PC-3 (cell line): ENCODE data around the gene PNMA1. TPM values are rescaled to one million over a fixed set of nuclear protein-coding genes. Genes with fewer than 3 reads are reported as not detected.

Source experiments
- ATAC-seq: fragments of 200-7000 bp; cut with Tn5 transposase; 2 replicates; pipeline ENCODE4 v1.9.1; 2020; ENCODE audit warnings: mild to moderate bottlenecking, moderate library complexity
- BruUV-seq: library from RNA; stranded (reverse); fragments of 400-500 nt; replicated peaks from 2 replicates; lab custom pipeline; 2021; lab: Mats Ljungman, UMichigan
- CTCF ChIA-PET: fragments of 300-600 bp; sonication (Branson Sonifier 250); formaldehyde crosslinking; loops from one replicate; lab custom pipeline; 2022; ENCODE audit warnings: antibody characterized with exemption; lab: Charles Lee
- POLR2A ChIA-PET: fragments of 300-600 bp; sonication (Branson Sonifier 250); formaldehyde crosslinking; loops from one replicate; lab custom pipeline; 2022; ENCODE audit warnings: antibody characterized with exemption; ENCODE audit not compliant: unreplicated experiment; lab: Charles Lee
- DNase-seq: peaks from one replicate; pipeline ENCODE4 v3.0.0-alpha.2; 2015
- H2AFZ ChIP-seq: fragments of 300-600 bp; sonication (generic); 2 replicates; pipeline ENCODE4 v1.6.0; 2016; ENCODE audit warnings: antibody characterized with exemption, low read length
- H3F3A ChIP-seq: fragments of 300-600 bp; sonication (generic); one replicate; pipeline ENCODE4 v1.6.0; 2017; ENCODE audit warnings: antibody characterized with exemption, low read length, control low read depth, mild to moderate bottlenecking; ENCODE audit not compliant: unreplicated experiment
- H3K27ac ChIP-seq: fragments of 300-600 bp; sonication (generic); 2 replicates; pipeline ENCODE4 v1.5.1; 2016; ENCODE audit warnings: mild to moderate bottlenecking, low read length
- H3K27me3 ChIP-seq: fragments of 300-600 bp; sonication (generic); 2 replicates; pipeline ENCODE4 v1.6.1; 2016; ENCODE audit warnings: low read length, mixed read lengths
- H3K36me3 ChIP-seq: fragments of 300-600 bp; sonication (generic); 2 replicates; pipeline ENCODE4 v1.6.1; 2016; ENCODE audit warnings: low read depth, mixed run types, low read length, mixed read lengths
- H3K4me1 ChIP-seq: fragments of 300-600 bp; sonication (generic); 2 replicates; pipeline ENCODE4 v1.5.1; 2016; ENCODE audit warnings: low read length; ENCODE audit not compliant: insufficient read depth
- H3K4me2 ChIP-seq: fragments of 300-600 bp; sonication (generic); 2 replicates; pipeline ENCODE4 v1.6.0; 2016; ENCODE audit warnings: low read length
- H3K4me3 ChIP-seq: fragments of 300-600 bp; sonication (generic); 2 replicates; pipeline ENCODE4 v1.5.1; 2016; ENCODE audit warnings: mild to moderate bottlenecking, low read length, mixed read lengths
- H3K79me2 ChIP-seq: fragments of 300-600 bp; sonication (generic); 2 replicates; pipeline ENCODE4 v1.6.1; 2017; ENCODE audit warnings: low read length, mixed read lengths
- H3K9ac ChIP-seq: fragments of 300-600 bp; sonication (generic); 2 replicates; pipeline ENCODE4 v1.6.0; 2016; ENCODE audit warnings: mild to moderate bottlenecking, low read length
- H3K9me2 ChIP-seq: fragments of 300-600 bp; sonication (generic); replicated peaks from 2 replicates; pipeline ENCODE4 v1.6.1; 2016; ENCODE audit warnings: mixed run types, low read length, mixed read lengths
- H3K9me3 ChIP-seq: fragments of 300-600 bp; sonication (generic); 2 replicates; pipeline ENCODE4 v1.6.1; 2016; ENCODE audit warnings: low read length, mixed read lengths
- H4K20me1 ChIP-seq: fragments of 300-600 bp; sonication (generic); 2 replicates; pipeline ENCODE4 v1.6.1; 2016; ENCODE audit warnings: low read length, mixed read lengths
- CTCF ChIP-seq: fragments of 300-600 bp; sonication (generic); conservative IDR thresholded peaks from 2 replicates; pipeline ENCODE4 v1.5.1; 2017; ENCODE audit warnings: antibody characterized with exemption, low read depth, mild to moderate bottlenecking, low read length
- EZH2 ChIP-seq: fragments of 300-600 bp; sonication (generic); IDR thresholded peaks from one replicate; pipeline ENCODE4 v1.6.1; 2017; ENCODE audit warnings: antibody characterized with exemption, mild to moderate bottlenecking, low read length; ENCODE audit not compliant: unreplicated experiment
- EZH2phosphoT487 ChIP-seq: fragments of 300-600 bp; sonication (generic); IDR thresholded peaks from 2 replicates; pipeline ENCODE4 v1.6.1; 2018; ENCODE audit warnings: mild to moderate bottlenecking, antibody characterized with exemption, low read length, borderline replicate concordance
- intact Hi-C: fragments of 100-400 bp; cut with micrococcal nuclease; formaldehyde crosslinking; loops from 2 replicates; pipeline ENCODE4 v1.9.0; 2023
- total RNA-seq: library from RNA; depleted of rRNA; stranded (reverse); fragments of >200 nt; gene quantifications from 2 replicates; pipeline ENCODE4 v1.2.3, GENCODE V29; 2014

Gene PNMA1
- total RNA-seq, 1 experiment from 2014 or later: 30.8 TPM

DNA sequence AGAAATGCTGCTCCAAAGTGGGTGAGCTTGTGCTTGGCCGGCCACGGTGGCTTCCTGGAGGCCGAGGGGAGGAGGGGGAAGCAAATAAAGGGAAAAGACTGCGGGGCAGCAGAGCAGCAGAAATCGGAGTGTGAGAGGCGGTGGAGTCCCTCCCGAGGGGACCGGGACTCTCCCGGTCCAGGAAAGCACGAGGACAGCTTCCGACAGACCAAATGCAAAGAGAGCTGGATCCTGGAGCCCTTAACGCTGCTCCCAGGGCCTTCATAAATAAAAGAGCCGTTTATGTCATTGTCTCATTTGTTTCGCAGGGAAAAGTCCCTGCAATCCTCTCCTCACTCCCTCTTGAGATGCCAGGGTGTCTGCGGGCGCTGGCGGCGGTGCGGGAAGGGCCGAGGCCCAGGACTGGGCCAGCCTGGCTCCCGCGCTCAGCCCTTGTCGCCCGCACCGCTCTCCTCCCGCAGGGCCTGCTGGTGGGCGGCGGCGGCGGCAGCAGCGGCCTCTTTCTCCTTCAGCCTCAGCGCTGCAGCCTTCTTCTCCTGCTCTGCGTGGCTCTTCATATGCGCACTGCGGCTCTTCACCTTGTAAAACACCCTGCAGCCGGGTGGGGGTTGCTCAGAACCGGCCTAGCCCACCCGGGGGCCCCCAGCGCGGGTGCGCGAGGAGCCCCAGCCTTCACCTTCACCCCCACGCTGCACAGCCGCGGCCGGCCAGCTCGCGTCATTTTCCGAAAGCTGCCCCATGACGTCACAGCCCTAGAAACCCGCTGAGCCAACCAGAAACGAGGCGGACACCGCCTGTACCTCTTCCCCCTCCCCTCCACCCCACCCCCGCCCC is 4.5 kb upstream of the PNMA1 start:
- ATAC-seq: no peak
- ChIA-PET POLR2A (interaction anchor here (0.6 kb wide), 1 partner anchor 111 kb away, joined by 4 read pairs; no protein-coding TSS in a partner anchor), CTCF (no interaction called here)
- H3F3A ChIP-seq: peaks cover 5% of the 10 kb centered on the region
- H3K4me1 ChIP-seq: peaks cover 20% of the 10 kb centered on the region
- TF ChIP-seq EZH2phosphoT487 (no peak), EZH2 (no peak)
- no TSS peak for BruUV-seq
- H3K9ac ChIP-seq: no peak overlapping the region
- no peaks in the 10 kb centered on the region for H3K27me3 ChIP-seq
- peak; percentile 0 for DNase-seq
- H3K36me3 ChIP-seq: peaks cover 44% of the 10 kb centered on the region
- intact Hi-C loops: no loop called here
- peaks cover under 1% of the 10 kb centered on the region; the same call in 1 of the 2 replicates for H4K20me1 ChIP-seq
- no peak overlapping the region for H2AFZ ChIP-seq
- H3K79me2 ChIP-seq: peaks cover 5% of the 10 kb centered on the region
- no peak overlapping the region for H3K4me3 ChIP-seq
- no peaks in the 10 kb centered on the region for H3K9me2 ChIP-seq
- no peak overlapping the region for H3K27ac ChIP-seq
- no peaks in the 10 kb centered on the region for H3K9me3 ChIP-seq
- no peak overlapping the region for H3K4me2 ChIP-seq

DNA sequence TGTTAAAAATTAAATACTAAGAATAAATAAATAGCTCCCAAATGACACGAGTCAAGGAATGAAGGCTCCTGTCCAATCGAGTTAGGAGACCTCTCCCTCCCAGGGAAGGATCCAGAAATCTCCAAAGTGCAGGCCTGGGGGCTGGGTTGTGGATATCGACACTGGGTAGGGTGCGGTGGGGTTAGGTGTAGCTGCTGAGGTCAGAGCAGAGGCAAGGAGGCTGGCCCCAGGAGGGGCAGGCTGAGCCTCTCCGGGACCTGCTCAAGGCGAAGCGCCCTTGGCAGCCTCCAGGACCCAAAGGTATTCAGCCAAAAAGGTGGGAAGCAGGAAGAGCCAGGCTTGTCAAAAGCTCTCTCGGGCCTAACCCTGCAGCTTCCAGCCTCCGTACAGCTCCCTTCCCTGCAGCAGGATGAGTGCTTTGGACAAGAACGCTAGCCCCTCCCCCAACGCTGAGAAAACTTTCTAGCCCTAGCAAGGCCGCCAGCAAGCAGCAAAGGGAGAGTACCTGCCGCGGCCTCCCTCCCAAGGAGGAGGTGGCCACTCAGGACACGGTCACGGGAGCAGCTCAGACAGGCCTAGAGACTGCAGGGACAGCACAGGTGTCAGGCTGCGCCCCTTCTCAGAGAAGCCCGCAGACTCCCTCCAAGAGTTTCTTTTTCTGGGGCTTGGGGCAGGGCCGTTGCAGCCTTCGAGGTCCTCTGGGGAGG is 3.7 kb upstream of the PNMA1 start:
- intact Hi-C loops: no loop called here

More for the DNA sequence above, 3.7 kb upstream of the PNMA1 start:
- Histone ChIP-seq H3F3A (peaks cover 5% of the 10 kb centered on the region), H3K27me3 (no peaks in the 10 kb centered on the region), H3K9me3 (no peaks in the 10 kb centered on the region), H2AFZ (no peak overlapping the region), H3K4me2 (no peak overlapping the region), H3K4me1 (peaks cover 14% of the 10 kb centered on the region), H3K79me2 (peaks cover 13% of the 10 kb centered on the region), H3K9ac (no peak overlapping the region), H3K9me2 (no peaks in the 10 kb centered on the region), H4K20me1 (peaks cover 8% of the 10 kb centered on the region), H3K4me3 (no peak overlapping the region), H3K36me3 (peaks cover 37% of the 10 kb centered on the region), H3K27ac (no peak overlapping the region)
- TF ChIP-seq EZH2: no peak
- TF ChIP-seq CTCF: no peak
- no peak for TF ChIP-seq EZH2phosphoT487
- DNase-seq: peak; percentile 1
- CTCF ChIA-PET: no interaction called here
- POLR2A ChIA-PET: no interaction called here
- ATAC-seq: no peak
- no TSS peak for BruUV-seq
